Fibroblast of villous mesenchyme (primary cell): ENCODE data around the gene IL1F10. TPM values are rescaled to one million over a fixed set of nuclear protein-coding genes. Genes with fewer than 3 reads are reported as not detected.

ENCODE experiments used
- DNase-seq: peaks from one replicate; pipeline ENCODE4 v3.0.0-alpha.2; 2010; ENCODE audit warnings: low read depth
- H3K4me3 ChIP-seq: 2 replicates; pipeline ENCODE4 v1.5.1; 2011; ENCODE audit warnings: low read depth, mild to moderate bottlenecking, low read length
- CTCF ChIP-seq: IDR thresholded peaks from 2 replicates; pipeline ENCODE4 v1.5.1; 2012; ENCODE audit warnings: low read depth, mild to moderate bottlenecking, low read length; ENCODE audit not compliant: insufficient read depth
- small RNA-seq: library from RNA; depleted of rRNA; stranded (forward); fragments of <200 nt; gene quantifications from one replicate; pipeline ENCODE3, GENCODE V24; 2012
- total RNA-seq: library from RNA; depleted of rRNA; stranded (reverse); fragments of >200 nt; gene quantifications from 2 replicates; pipeline ENCODE4 v1.2.3, GENCODE V29; 2012

Gene IL1F10
- total RNA-seq, 1 donor: not detected

DNA sequence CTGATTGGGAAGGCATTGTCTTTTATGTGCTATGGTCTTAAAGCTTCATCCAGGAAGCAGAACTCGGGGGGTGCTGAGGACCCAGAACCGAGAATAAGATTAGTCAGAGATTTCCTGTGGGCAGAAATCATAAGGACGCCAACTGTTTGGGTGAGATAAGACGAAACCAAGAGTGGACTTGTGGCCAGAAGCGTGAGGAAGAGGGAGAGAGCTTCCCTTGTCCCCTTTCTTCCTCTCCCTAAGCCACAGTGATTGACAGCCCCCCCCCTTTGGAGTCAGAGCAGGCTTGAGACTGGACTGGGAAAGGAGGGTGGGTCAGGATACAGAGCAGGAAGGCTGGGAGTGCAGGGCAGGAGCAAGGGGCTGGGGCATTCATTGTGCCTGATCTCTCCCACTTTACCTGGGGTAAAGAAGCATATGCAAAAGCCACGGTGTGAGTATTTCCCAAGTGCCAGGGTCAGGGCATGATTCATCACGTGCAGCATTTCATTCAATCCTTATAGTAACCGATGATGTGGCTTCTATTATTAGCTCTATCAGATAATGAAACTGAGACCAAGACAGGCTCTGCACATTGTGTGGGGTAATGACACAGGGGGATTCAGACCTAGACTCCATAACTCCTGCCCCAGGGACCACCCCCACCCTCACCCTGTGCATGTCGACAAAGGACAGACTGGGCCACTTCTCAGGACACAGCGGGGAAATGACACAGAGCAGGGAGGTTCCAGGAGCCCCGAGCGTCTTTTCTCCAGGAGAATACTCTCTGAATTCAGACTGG lies 56.6 kb downstream of the IL1F10 start:
- peak; percentile 10 for DNase-seq
- TF ChIP-seq CTCF: no peak
- no peak overlapping the region for H3K4me3 ChIP-seq

Small RNA genes lying within 50 kb of the gene (small RNA-seq; reads per million reads assigned to genes)
- gene RNU6-1180P: not detected

Other genes starting within 250 kb of the IL1F10 start
- 2.6 TPM in 2 replicates for gene IL1B, start 231.2 kb upstream of the IL1F10 start, total RNA-seq
- 0.32 TPM in 1 of 2 replicates, not detected in the other for gene IL37, start 156.8 kb upstream of the IL1F10 start, total RNA-seq
- not detected in 2 replicates for gene IL36G, start 90.0 kb upstream of the IL1F10 start, total RNA-seq
- not detected in 2 replicates for gene IL36A, start 62.5 kb upstream of the IL1F10 start, total RNA-seq
- not detected in 2 replicates for gene IL36B, start 15.1 kb upstream of the IL1F10 start, total RNA-seq
- gene IL36RN, start 8.8 kb upstream of the IL1F10 start, total RNA-seq: not detected in 2 replicates
- not detected in 2 replicates for gene IL1RN, start 59.6 kb downstream of the IL1F10 start, total RNA-seq
- 2.9 and 4.7 TPM in 2 replicates for gene PSD4, start 106.0 kb downstream of the IL1F10 start, total RNA-seq
- gene PAX8, start 211.0 kb downstream of the IL1F10 start, total RNA-seq: 1.3 and 1.9 TPM in 2 replicates